NCI-H2196 treated with DMSO at 0.1 percent for 48 hours (cell line): ENCODE data around the gene RABGAP1L.

ENCODE experiments used
- DNase-seq: peaks from one replicate; lab custom pipeline; 2025; ENCODE audit not compliant: unreplicated experiment; lab: John Stamatoyannopoulos, UW

The RABGAP1L gene

GRCh38 chr1:174742805-174743653 lies 583.7 kb downstream of the RABGAP1L start:
- no peak for DNase-seq

GRCh38 chr1:174743654-174744561 lies 584.6 kb downstream of the RABGAP1L start:
- peak; percentile 38 for DNase-seq

GRCh38 chr1:174744886-174745285 lies 585.6 kb downstream of the RABGAP1L start:
- DNase-seq = no peak

GRCh38 chr1:174746024-174746808 lies 586.9 kb downstream of the RABGAP1L start:
- no peak for DNase-seq

GRCh38 chr1:174747613-174748012 lies 588.3 kb downstream of the RABGAP1L start:
- no peak for DNase-seq

- no peak for DNase-seq
These were observed 589.3 kb downstream of the RABGAP1L start for GRCh38 chr1:174748586-174748985.

- no peak for DNase-seq
These were observed 593.8 kb downstream of the RABGAP1L start for GRCh38 chr1:174753131-174753530.

- no peak for DNase-seq
These were observed 602.0 kb downstream of the RABGAP1L start for GRCh38 chr1:174761335-174761734.

- no peak for DNase-seq
These were observed 602.7 kb downstream of the RABGAP1L start for GRCh38 chr1:174761901-174762585.

GRCh38 chr1:174764191-174764590 lies 604.9 kb downstream of the RABGAP1L start:
- DNase-seq = no peak

GRCh38 chr1:174766727-174767126 lies 607.4 kb downstream of the RABGAP1L start:
- no peak for DNase-seq

GRCh38 chr1:174768516-174768915 lies 609.2 kb downstream of the RABGAP1L start:
- DNase-seq = no peak

- DNase-seq = no peak
These were observed 609.6 kb downstream of the RABGAP1L start for GRCh38 chr1:174768949-174769348.

GRCh38 chr1:174769961-174770549 lies 610.7 kb downstream of the RABGAP1L start:
- peak; percentile 11 for DNase-seq

GRCh38 chr1:174775621-174776020 lies 616.3 kb downstream of the RABGAP1L start:
- no peak for DNase-seq

GRCh38 chr1:174777262-174777661 lies 617.9 kb downstream of the RABGAP1L start:
- DNase-seq = no peak

- no peak for DNase-seq
These were observed 626.2 kb downstream of the RABGAP1L start for GRCh38 chr1:174785510-174785909.

GRCh38 chr1:174786358-174786757 lies 627.0 kb downstream of the RABGAP1L start:
- DNase-seq = no peak

- DNase-seq = no peak
These were observed 627.4 kb downstream of the RABGAP1L start for GRCh38 chr1:174786760-174787159.

- no peak for DNase-seq
These were observed 629.7 kb downstream of the RABGAP1L start for GRCh38 chr1:174788981-174789380.
